ENCODE measurements around the gene INHA.

Gene INHA

DNA sequence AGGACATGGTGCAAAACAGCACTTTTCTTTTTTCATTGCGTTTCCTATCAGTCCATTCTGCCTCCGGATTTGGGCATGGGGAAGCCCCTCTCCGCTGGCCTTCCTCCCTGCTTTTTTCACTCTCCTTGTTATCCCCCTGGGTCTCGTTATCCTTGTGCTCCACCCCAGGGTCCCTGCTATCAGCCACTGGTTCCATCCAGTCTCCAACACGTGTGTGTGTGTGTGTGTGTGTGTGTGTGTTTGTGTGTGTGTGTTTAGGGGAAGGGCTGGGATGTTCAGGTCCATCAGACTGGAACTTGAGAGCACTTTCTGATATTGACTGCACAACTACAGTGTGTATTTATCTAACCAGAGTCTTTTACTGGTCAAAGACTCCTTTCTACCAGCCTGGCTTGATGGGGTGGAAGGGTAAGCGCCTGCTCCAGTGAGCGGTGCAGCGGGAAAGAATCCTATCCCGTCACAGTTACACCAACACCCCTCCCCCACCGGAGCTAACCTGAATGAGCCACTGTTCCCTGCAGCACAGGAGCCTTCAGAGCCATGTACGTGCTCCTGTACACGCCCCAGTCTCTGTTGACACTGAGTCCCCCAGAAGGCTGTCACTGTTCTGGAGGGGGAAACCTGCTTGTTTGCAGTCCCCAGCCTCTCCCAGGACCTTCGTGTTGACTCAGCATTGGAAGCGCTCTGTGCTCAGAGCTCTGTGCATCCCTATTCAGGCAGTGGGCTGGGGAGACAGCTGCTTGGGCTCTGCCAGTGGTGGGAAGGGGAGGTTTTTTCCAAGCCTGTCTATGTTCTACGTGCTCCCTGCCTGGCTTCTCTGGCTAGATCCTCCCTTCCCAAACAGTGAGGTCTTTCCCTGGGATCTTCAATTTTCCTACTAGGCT, 4.6 kb downstream of the INHA start:
- peaks cover 0 to 10% (median 4%) of the 10 kb centered on the region in 10 experiments; a peak in 14 of 20 replicates for H3K4me1 ChIP-seq
- no peak overlapping the region for H3K4me2 ChIP-seq
- TF ChIP-seq Cebpa-rat (IDR thresholded peaks at IDR 0.05), result no peak
- no peak overlapping the region for H3K4me3 ChIP-seq
- H3K36me3 ChIP-seq, result no peaks in the 10 kb centered on the region
- no peaks in the 10 kb centered on the region for H4K20me1 ChIP-seq
- H3K27me3 ChIP-seq, result no peaks in the 10 kb centered on the region; a peak in 1 of 22 replicates
- no peaks in the 10 kb centered on the region for H3K9me3 ChIP-seq (replicated peaks in 1 of 11)
- H3K9ac ChIP-seq, result no peak overlapping the region
- H3K27ac ChIP-seq, result no peak overlapping the region

DNA sequence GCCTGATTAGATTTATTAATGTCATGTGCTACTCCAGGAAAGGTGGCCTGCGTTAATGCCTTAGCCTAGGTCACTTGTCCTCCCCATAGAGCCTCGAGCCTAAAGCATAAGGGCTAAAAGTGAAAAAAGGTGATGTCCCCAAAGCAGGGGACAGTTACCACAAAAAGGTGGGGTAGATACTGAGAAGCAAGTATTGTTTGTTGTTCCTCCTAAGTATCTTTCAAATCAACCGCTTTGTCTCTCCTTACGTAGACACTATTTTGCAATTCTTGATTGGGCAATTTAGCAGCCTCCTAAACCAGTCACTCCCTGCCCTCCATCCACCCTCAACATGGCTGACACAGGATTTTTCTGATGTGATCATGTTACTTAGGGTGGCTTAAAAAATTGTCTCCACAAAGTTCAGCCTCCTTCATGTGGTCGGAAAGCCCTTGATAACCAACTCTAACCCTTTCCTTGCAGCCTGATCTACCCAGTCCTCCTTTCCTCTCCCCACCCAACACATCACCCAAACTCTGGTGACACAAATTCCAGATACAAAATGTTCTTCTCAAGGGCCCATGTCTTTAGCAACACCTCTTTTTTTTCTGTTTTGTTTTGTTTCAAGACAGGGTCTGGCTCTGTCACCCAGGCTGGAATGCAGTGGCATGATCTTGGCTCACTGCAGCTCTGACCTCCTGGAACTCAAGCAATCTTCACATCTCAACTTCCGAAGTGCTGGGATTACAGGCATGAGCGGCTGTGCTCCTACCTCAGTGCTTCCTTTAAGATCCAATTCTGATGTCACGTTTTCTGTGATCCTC, 6.9 kb downstream of the INHA start:
- H3K27ac ChIP-seq, result no peak overlapping the region
- TF ChIP-seq Cebpa-rat (IDR thresholded peaks at IDR 0.05), result no peak

DNA sequence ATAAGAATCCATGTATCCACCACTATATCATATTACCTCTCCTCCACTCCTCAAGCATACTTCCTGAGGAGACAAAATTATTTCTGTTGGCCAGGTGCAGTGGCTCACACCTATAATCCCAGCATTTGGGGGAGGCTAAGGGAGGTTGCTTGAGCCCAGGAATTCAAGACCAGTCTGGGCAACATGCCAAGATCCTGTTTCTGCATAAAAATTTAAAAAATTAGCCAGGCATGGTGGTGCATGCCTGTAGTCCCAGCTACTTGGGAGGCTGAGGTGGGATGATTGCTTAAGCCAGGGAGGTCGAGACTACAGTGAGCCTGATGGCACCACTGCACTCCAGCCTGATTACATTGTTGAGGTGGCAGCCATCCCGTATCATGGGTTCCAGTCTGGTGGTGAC, 9.2 kb downstream of the INHA start:
- no peaks in the 10 kb centered on the region for H3K27me3 ChIP-seq
- no peak overlapping the region for H3K27ac ChIP-seq
- no peaks in the 10 kb centered on the region for H3K36me3 ChIP-seq
- no peaks in the 10 kb centered on the region for H4K20me1 ChIP-seq
- no peaks in the 10 kb centered on the region for H3K9me3 ChIP-seq (replicated peaks in 1 of 11)
- no peak overlapping the region for H3K9ac ChIP-seq
- no peak overlapping the region for H3K4me3 ChIP-seq
- no peak for TF ChIP-seq Cebpa-rat (IDR thresholded peaks at IDR 0.05)
- no peak overlapping the region for H3K4me2 ChIP-seq
- H3K4me1 ChIP-seq, result peaks cover 0 to 7% (median 0%) of the 10 kb centered on the region in 10 experiments; a peak in 1 of 20 replicates

More for the DNA sequence above, 6.9 kb downstream of the INHA start:
- H3K9me3 ChIP-seq (replicated peaks in 1 of 11), result no peaks in the 10 kb centered on the region
- H3K4me2 ChIP-seq, result 0 out of 22 replicates have a peak overlapping the region, but pooled peaks of 1 of the 11 experiments have one; percentile 21
- no peaks in the 10 kb centered on the region for H3K27me3 ChIP-seq
- H4K20me1 ChIP-seq, result no peaks in the 10 kb centered on the region
- no peak overlapping the region for H3K9ac ChIP-seq
- H3K4me3 ChIP-seq, result no peak overlapping the region
- H3K36me3 ChIP-seq, result no peaks in the 10 kb centered on the region
- H3K4me1 ChIP-seq, result peaks cover 0 to 7% (median 0%) of the 10 kb centered on the region in 10 experiments; a peak in 1 of 20 replicates

DNA sequence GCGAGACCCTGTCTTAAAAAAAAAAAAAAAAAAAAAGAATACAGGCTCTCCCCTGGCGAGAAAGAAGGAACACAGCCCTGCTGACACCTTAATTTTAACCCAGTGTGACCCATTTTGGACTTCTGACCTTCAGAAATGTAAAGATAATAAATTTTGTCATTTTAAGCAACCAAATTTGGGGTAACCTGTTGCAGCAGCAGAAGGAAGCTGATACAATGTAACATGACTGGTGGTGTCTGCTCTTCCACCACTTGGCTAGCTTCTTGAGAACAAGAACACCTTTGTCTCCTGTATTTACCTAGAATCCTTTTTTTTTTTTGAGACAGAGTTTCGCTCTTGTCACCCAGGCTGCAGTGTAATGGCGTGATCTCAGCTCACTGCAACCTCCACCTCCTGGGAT, 19.0 kb downstream of the INHA start:
- Histone ChIP-seq H3K9ac (no peak overlapping the region), H3K4me1 (no peaks in the 10 kb centered on the region), H3K4me2 (no peak overlapping the region), H4K20me1 (no peaks in the 10 kb centered on the region), H3K27me3 (no peaks in the 10 kb centered on the region), H3K9me3 (replicated peaks in 1 of 11) (no peaks in the 10 kb centered on the region), H3K36me3 (no peaks in the 10 kb centered on the region), H3K4me3 (no peak overlapping the region), H3K27ac (no peak overlapping the region)
- no peak for TF ChIP-seq Cebpa-rat (IDR thresholded peaks at IDR 0.05)

DNA sequence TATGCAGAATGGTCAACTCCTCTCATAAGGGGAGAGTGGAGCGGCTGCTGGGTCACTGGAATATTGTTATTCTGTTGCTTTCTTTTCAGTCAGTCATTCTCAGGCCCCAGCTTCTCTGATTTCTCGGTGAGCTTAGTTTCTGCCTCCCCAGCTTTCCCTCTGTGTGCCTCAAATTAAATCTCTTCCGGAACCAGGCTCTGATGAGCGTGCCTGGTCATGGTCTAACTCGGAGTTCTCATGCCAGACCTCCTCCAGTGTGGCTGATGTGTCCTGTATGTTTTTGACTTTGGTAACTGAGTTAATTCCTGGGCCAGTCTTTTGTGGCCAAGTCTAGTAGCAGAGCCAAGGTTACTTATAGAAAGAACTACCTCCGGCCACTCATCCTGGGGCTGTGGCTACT, 20.6 kb downstream of the INHA start:
- Histone ChIP-seq H3K4me2 (no peak overlapping the region), H3K4me1 (peaks cover 6 to 9% (median 8%) of the 10 kb centered on the region in 10 experiments; a peak in 18 of 20 replicates), H3K36me3 (no peaks in the 10 kb centered on the region), H3K27me3 (no peaks in the 10 kb centered on the region), H3K9me3 (replicated peaks in 1 of 11) (no peaks in the 10 kb centered on the region), H3K4me3 (no peak overlapping the region), H4K20me1 (no peaks in the 10 kb centered on the region), H3K9ac (no peak overlapping the region), H3K27ac (no peak overlapping the region)
- no peak for TF ChIP-seq Cebpa-rat (IDR thresholded peaks at IDR 0.05)

DNA sequence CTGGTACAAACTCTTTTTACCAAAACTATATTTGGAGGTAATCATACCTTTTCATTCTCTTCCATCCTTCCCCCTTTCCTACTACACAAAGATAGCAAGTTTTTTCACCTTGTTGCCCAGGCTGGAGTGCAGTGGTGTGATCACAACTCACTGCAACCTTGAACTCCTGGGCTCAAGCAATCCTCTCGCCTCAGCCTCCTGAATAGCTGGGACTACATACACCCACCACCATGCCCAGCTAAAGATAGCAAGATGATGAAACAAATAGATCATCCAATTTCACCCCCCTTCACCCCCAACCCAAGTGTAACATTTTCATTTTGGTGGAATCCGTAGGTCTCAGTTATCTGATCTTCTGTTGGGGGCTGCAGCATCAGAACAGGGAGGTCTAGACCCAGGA, 21.0 kb downstream of the INHA start:
- Histone ChIP-seq H3K36me3 (no peaks in the 10 kb centered on the region), H3K9ac (no peak overlapping the region), H3K9me3 (replicated peaks in 1 of 11) (no peaks in the 10 kb centered on the region), H3K4me1 (peaks cover 7 to 9% (median 8%) of the 10 kb centered on the region in 10 experiments; a peak in 19 of 20 replicates), H4K20me1 (peaks cover 0 to under 1% (median 0%) of the 10 kb centered on the region in 11 experiments; a peak in 2 of 22 replicates), H3K4me3 (no peak overlapping the region), H3K4me2 (no peak overlapping the region), H3K27me3 (no peaks in the 10 kb centered on the region), H3K27ac (no peak overlapping the region)
- no peak for TF ChIP-seq Cebpa-rat (IDR thresholded peaks at IDR 0.05)

- H3K9me3 ChIP-seq (replicated peaks in 1 of 11), result no peaks in the 10 kb centered on the region
- no peak overlapping the region for H3K9ac ChIP-seq
- peaks cover 0 to 2% (median 0%) of the 10 kb centered on the region in 11 experiments; a peak in 1 of 22 replicates for H3K36me3 ChIP-seq
- H3K4me3 ChIP-seq, result no peak overlapping the region
- no peak overlapping the region for H3K4me2 ChIP-seq
- TF ChIP-seq Cebpa-rat (IDR thresholded peaks at IDR 0.05), result no peak
- peaks cover 0 to 14% (median 0%) of the 10 kb centered on the region in 11 experiments; a peak in 5 of 22 replicates for H4K20me1 ChIP-seq
- H3K27ac ChIP-seq, result no peak overlapping the region
- H3K27me3 ChIP-seq, result no peaks in the 10 kb centered on the region
- H3K4me1 ChIP-seq, result peaks cover 18 to 29% (median 22%) of the 10 kb centered on the region in 10 experiments
Observed at GRCh38 chr2:219595256-219595655, 23.1 kb downstream of the INHA start.

DNA sequence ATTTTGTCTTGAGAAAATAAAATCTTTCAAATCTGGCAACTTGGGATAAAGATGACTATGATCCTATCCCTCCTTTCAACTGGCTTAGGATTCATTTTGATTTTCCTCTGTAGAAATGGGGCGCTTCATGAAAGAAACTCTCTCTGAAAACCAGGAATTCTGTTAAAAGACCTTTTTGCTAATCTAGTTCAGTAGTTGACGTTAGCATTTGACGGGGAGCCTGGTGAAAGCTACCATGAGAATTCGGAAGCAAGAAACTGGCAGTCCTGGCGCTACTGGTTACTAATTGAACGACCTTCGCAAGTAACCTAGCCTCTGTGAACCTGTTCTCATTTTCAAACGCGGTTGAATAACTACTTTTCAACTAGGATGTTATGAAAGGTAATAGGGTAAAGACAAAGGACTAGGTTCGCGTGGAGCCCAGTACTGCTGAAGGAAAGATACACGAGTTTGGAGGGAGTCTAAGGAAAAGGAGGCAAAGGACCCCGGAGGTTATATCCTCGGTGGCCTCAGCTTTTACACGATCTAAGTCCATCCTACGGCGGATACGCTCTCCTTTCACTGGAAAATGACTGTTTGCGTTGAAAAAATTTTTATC, 24.9 kb downstream of the INHA start:
- peaks cover 18 to 29% (median 22%) of the 10 kb centered on the region in 10 experiments for H3K4me1 ChIP-seq
- no peak for TF ChIP-seq Cebpa-rat (IDR thresholded peaks at IDR 0.05)

More for the DNA sequence above, 24.9 kb downstream of the INHA start:
- Histone ChIP-seq H3K4me2 (peak overlapping the region; percentile 76 to 96 (median 87)), H3K27me3 (no peaks in the 10 kb centered on the region), H3K36me3 (peaks cover 11 to 20% (median 15%) of the 10 kb centered on the region in 11 experiments), H3K27ac (peak overlapping the region; percentile 77 to 91 (median 86)), H3K9ac (peak overlapping the region; percentile 75 to 88 (median 83)), H4K20me1 (peaks cover 0 to 30% (median 9%) of the 10 kb centered on the region in 11 experiments; a peak in 7 of 22 replicates), H3K9me3 (replicated peaks in 1 of 11) (no peaks in the 10 kb centered on the region), H3K4me3 (peak overlapping the region; percentile 63 to 82 (median 72))
